Astrocyte of the spinal cord (primary cell): ENCODE data around the gene KLHL14.

Source experiments
- DNase-seq: peaks from one replicate; pipeline ENCODE4 v3.0.0; 2011; ENCODE audit warnings: low read depth, low spot score
- H3K4me3 ChIP-seq: 2 replicates; pipeline ENCODE4 v1.5.1; 2011; ENCODE audit warnings: low read depth, mild to moderate bottlenecking, low read length, moderate library complexity
- CTCF ChIP-seq: IDR thresholded peaks from 2 replicates; pipeline ENCODE4 v1.5.1; 2012; ENCODE audit warnings: low read depth, mild to moderate bottlenecking, low read length, inconsistent platforms
- in situ Hi-C: cut with HindIII; loops from 2 replicates; pipeline ENCODE4 v1.10.0; 2017; ENCODE audit warnings: low sequenced_read_pairs

The KLHL14 gene

GRCh38 chr18:32770666-32771168, 2.1 kb downstream of the KLHL14 start:
- TF ChIP-seq CTCF = no peak
- DNase-seq = no peak
- peak overlapping the region; percentile 46 for H3K4me3 ChIP-seq
- in situ Hi-C loops = no loop called here

GRCh38 chr18:32770054-32770665, 2.7 kb downstream of the KLHL14 start:
- no peak for TF ChIP-seq CTCF
- DNase-seq = no peak
- in situ Hi-C loops = no loop called here
- H3K4me3 ChIP-seq = peak overlapping the region; percentile 5

GRCh38 chr18:32769586-32770053, 3.2 kb downstream of the KLHL14 start:
- TF ChIP-seq CTCF = no peak
- H3K4me3 ChIP-seq = peak overlapping the region; percentile 5
- in situ Hi-C loops = no loop called here
- DNase-seq = no peak

- no peak for DNase-seq
- H3K4me3 ChIP-seq = no peak overlapping the region
- TF ChIP-seq CTCF = no peak
- in situ Hi-C loops = no loop called here
These were observed 3.7 kb downstream of the KLHL14 start for GRCh38 chr18:32769071-32769585.

- TF ChIP-seq CTCF = no peak
- in situ Hi-C loops = no loop called here
- DNase-seq = no peak
- no peak overlapping the region for H3K4me3 ChIP-seq
These were observed 5.4 kb downstream of the KLHL14 start for GRCh38 chr18:32767400-32767799.

- in situ Hi-C loops = no loop called here
- H3K4me3 ChIP-seq = no peak overlapping the region
- no peak for DNase-seq
- TF ChIP-seq CTCF = no peak
These were observed 8.1 kb downstream of the KLHL14 start for GRCh38 chr18:32764611-32765244.
